Panc1 (cell line): ENCODE results near the gene MAP4K4. TPM values are rescaled to one million over a fixed set of nuclear protein-coding genes. Genes with fewer than 3 reads are reported as not detected.

Source experiments
- ATAC-seq: fragments of 200-7000 bp; cut with Tn5 transposase; 2 replicates; pipeline ENCODE4 v1.9.1; 2020; ENCODE audit warnings: mild to moderate bottlenecking, moderate library complexity
- BruUV-seq: library from RNA; stranded (reverse); fragments of 400-500 nt; replicated peaks from 2 replicates; lab custom pipeline; 2021; lab: Mats Ljungman, UMichigan
- CTCF ChIA-PET: fragments of 300-600 bp; sonication (Branson Sonifier 250); formaldehyde crosslinking; loops from one replicate; lab custom pipeline; 2022; ENCODE audit warnings: antibody characterized with exemption; lab: Charles Lee
- POLR2A ChIA-PET: fragments of 300-600 bp; sonication (Branson Sonifier 250); formaldehyde crosslinking; loops from one replicate; lab custom pipeline; 2022; ENCODE audit warnings: antibody characterized with exemption; lab: Charles Lee
- DNase-seq: peaks from one replicate; pipeline ENCODE4 v3.0.0-alpha.2; 2010; ENCODE audit warnings: low read depth, low spot score
- H3K27ac ChIP-seq: 2 replicates; pipeline ENCODE4 v1.5.1; 2011; ENCODE audit warnings: mild to moderate bottlenecking, low read length, inconsistent platforms
- H3K27me3 ChIP-seq: fragments of 200-500 bp; sonication (Bioruptor generic); 2 replicates; pipeline ENCODE4 v1.6.0; 2014; ENCODE audit warnings: low read length, inconsistent platforms; ENCODE audit not compliant: control insufficient read depth, insufficient read depth
- H3K36me3 ChIP-seq: fragments of 200-500 bp; sonication (Bioruptor generic); 2 replicates; pipeline ENCODE4 v1.5.1; 2014; ENCODE audit warnings: inconsistent platforms, mild to moderate bottlenecking, low read length, moderate library complexity; ENCODE audit not compliant: control insufficient read depth, insufficient read depth
- H3K4me1 ChIP-seq: 2 replicates; pipeline ENCODE4 v1.5.1; 2011; ENCODE audit warnings: inconsistent platforms, mild to moderate bottlenecking, low read length, moderate library complexity; ENCODE audit not compliant: control insufficient read depth, insufficient read depth
- H3K4me3 ChIP-seq, 2 experiments: 2 replicates each; pipeline ENCODE4 v1.5.1; 2011 to 2012; ENCODE audit warnings: low read depth in 2 of 2, low read length in 2 of 2, mild to moderate bottlenecking in 2 of 2, inconsistent platforms in 1 of 2, moderate library complexity in 1 of 2
- H3K9me3 ChIP-seq: fragments of 200-500 bp; sonication (Bioruptor generic); 2 replicates; pipeline ENCODE4 v1.5.1; 2014; ENCODE audit warnings: low read depth, mild to moderate bottlenecking, inconsistent platforms, low read length, moderate library complexity; ENCODE audit not compliant: control insufficient read depth, insufficient read depth
- POLR2AphosphoS5 ChIP-seq: IDR thresholded peaks from 2 replicates; pipeline ENCODE4 v1.6.1; 2012; ENCODE audit warnings: mild to moderate bottlenecking, low read depth, low read length, moderate library complexity
- SIN3A ChIP-seq: IDR thresholded peaks from 2 replicates; pipeline ENCODE4 v1.6.1; 2012; ENCODE audit warnings: low read depth, mild to moderate bottlenecking, low read length, moderate library complexity, borderline replicate concordance; ENCODE audit not compliant: insufficient read depth
- TCF7L2 ChIP-seq: IDR thresholded peaks from 2 replicates; pipeline ENCODE4 v1.6.1; 2011; ENCODE audit warnings: mild to moderate bottlenecking, low read depth, low read length, inconsistent platforms
- in situ Hi-C: cut with HindIII; loops from 2 replicates; pipeline ENCODE4 v1.10.0; 2016; ENCODE audit warnings: low sequenced_read_pairs, low pct_unique_long_range_greater_than_20kb
- intact Hi-C: fragments of 100-400 bp; cut with micrococcal nuclease; formaldehyde crosslinking; loops from one replicate; pipeline ENCODE4 v1.10.0; 2022; ENCODE audit not compliant: unreplicated experiment
- total RNA-seq: library from RNA; stranded (reverse); gene quantifications from one replicate; pipeline ENCODE4 v1.2.1, GENCODE V29; 2021; ENCODE audit not compliant: unreplicated experiment
- TF ChIP-seq, protein P1 (sequence below), 2 experiments: IDR thresholded peaks; 2 replicates each; pipeline ENCODE4 v1.6.1; 2011 to 2012; ENCODE audit warnings: low read depth in 2 of 2, control low read depth in 1 of 2, low read length in 1 of 2, mild to moderate bottlenecking in 1 of 2, moderate library complexity in 1 of 2; ENCODE audit not compliant: insufficient read depth in 1 of 2
- TF ChIP-seq, protein P2 (sequence below): fragments of 450-650 bp; IDR thresholded peaks from 2 replicates; pipeline ENCODE4 v1.5.1; 2017; ENCODE audit warnings: mild to moderate bottlenecking

MAP4K4 gene
- total RNA-seq, 1 experiment from 2014 or later = 68.5 TPM

DNA sequence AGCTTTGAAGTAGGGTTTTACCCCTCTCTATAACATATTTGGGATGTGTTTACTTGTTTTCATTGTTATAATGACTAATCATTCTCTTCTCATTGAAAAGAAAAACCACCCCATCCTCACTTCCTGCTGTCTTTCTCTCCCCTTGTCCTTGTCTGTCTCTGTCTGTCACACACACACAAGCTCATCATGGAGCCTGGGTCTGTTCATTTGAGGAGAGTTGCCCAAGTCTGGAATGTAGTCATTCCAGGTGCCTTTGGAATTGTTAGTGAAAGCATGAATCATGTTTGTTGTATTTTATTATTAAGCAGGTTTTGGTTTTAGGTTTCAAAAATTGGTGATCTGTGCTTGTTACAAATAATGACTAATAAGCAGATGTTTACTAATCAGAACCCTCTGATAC is 160.7 kb downstream of the MAP4K4 start:
- POLR2A ChIA-PET = no interaction called here
- TF ChIP-seq TCF7L2 = no peak
- TF ChIP-seq, protein P1, sequence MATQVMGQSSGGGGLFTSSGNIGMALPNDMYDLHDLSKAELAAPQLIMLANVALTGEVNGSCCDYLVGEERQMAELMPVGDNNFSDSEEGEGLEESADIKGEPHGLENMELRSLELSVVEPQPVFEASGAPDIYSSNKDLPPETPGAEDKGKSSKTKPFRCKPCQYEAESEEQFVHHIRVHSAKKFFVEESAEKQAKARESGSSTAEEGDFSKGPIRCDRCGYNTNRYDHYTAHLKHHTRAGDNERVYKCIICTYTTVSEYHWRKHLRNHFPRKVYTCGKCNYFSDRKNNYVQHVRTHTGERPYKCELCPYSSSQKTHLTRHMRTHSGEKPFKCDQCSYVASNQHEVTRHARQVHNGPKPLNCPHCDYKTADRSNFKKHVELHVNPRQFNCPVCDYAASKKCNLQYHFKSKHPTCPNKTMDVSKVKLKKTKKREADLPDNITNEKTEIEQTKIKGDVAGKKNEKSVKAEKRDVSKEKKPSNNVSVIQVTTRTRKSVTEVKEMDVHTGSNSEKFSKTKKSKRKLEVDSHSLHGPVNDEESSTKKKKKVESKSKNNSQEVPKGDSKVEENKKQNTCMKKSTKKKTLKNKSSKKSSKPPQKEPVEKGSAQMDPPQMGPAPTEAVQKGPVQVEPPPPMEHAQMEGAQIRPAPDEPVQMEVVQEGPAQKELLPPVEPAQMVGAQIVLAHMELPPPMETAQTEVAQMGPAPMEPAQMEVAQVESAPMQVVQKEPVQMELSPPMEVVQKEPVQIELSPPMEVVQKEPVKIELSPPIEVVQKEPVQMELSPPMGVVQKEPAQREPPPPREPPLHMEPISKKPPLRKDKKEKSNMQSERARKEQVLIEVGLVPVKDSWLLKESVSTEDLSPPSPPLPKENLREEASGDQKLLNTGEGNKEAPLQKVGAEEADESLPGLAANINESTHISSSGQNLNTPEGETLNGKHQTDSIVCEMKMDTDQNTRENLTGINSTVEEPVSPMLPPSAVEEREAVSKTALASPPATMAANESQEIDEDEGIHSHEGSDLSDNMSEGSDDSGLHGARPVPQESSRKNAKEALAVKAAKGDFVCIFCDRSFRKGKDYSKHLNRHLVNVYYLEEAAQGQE (IDR thresholded peaks at IDR 0.05; ENCODE audit: insufficient read depth in 1 of 2, low read depth in 2 of 2, low read length in 1 of 2) = no peak
- no peak for TF ChIP-seq POLR2AphosphoS5
- TF ChIP-seq, protein P2, sequence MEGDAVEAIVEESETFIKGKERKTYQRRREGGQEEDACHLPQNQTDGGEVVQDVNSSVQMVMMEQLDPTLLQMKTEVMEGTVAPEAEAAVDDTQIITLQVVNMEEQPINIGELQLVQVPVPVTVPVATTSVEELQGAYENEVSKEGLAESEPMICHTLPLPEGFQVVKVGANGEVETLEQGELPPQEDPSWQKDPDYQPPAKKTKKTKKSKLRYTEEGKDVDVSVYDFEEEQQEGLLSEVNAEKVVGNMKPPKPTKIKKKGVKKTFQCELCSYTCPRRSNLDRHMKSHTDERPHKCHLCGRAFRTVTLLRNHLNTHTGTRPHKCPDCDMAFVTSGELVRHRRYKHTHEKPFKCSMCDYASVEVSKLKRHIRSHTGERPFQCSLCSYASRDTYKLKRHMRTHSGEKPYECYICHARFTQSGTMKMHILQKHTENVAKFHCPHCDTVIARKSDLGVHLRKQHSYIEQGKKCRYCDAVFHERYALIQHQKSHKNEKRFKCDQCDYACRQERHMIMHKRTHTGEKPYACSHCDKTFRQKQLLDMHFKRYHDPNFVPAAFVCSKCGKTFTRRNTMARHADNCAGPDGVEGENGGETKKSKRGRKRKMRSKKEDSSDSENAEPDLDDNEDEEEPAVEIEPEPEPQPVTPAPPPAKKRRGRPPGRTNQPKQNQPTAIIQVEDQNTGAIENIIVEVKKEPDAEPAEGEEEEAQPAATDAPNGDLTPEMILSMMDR = no peak
- no peak for TF ChIP-seq SIN3A
- ATAC-seq = no peak
- CTCF ChIA-PET = interaction anchor here (1.1 kb wide), 1 partner anchor 14 kb away, joined by 3 read pairs; no protein-coding TSS in a partner anchor
- in situ Hi-C loops = no loop called here
- no peak overlapping the region for H3K4me3 ChIP-seq
- H3K36me3 ChIP-seq = peaks cover 5% of the 10 kb centered on the region
- H3K27ac ChIP-seq = no peak overlapping the region
- no peaks in the 10 kb centered on the region for H3K4me1 ChIP-seq
- no peaks in the 10 kb centered on the region for H3K9me3 ChIP-seq
- intact Hi-C loops = no loop called here
- no TSS peak for BruUV-seq
- no peak for DNase-seq
- no peaks in the 10 kb centered on the region for H3K27me3 ChIP-seq

DNA sequence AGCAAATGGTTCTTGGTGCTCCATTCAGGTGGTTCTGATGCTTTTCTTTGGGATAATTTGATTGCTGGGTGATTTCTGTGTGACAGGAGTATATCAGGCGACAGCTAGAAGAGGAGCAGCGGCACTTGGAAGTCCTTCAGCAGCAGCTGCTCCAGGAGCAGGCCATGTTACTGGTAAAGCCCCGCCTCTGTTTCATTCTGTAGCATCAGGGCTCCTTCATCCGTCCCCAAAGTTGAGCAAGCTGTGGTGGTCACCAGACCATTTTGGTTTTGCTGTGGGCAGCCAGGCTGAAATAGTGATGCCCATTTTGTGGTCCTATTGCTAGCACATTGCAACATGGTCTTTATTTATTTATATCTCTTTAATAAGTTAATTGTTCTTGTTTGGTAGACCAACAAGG is 161.4 kb downstream of the MAP4K4 start:
- Histone ChIP-seq H3K27ac (no peak overlapping the region), H3K4me3 (no peak overlapping the region), H3K4me1 (no peaks in the 10 kb centered on the region), H3K9me3 (no peaks in the 10 kb centered on the region), H3K36me3 (peaks cover 7% of the 10 kb centered on the region), H3K27me3 (no peaks in the 10 kb centered on the region)
- intact Hi-C loops = no loop called here
- in situ Hi-C loops = no loop called here
- ChIA-PET POLR2A (no interaction called here), CTCF (no interaction called here)
- ATAC-seq = no peak
- no peak for DNase-seq
- TF ChIP-seq, protein P1 (IDR thresholded peaks at IDR 0.05; ENCODE audit: insufficient read depth in 1 of 2, low read depth in 2 of 2, low read length in 1 of 2) = no peak
- TF ChIP-seq SIN3A (no peak), TCF7L2 (no peak), POLR2AphosphoS5 (no peak)
- TF ChIP-seq, protein P2 = no peak
- no TSS peak for BruUV-seq
